ENCODE measurements around the gene RYR1. TPM values are rescaled to one million over a fixed set of nuclear protein-coding genes. Genes with fewer than 3 reads are reported as not detected.

RYR1 gene
- total and polyA plus RNA-seq, 8 donors = 1.5 to 5.8 (median 3.6) TPM

GRCh38 chr19:38473201-38473600 lies 39.7 kb downstream of the RYR1 start:
- peak in 1 of 4 donors; percentile 69 for DNase-seq
- Histone ChIP-seq H3K4me3 (no peak overlapping the region), H3K27ac (no peak overlapping the region), H3K4me1 (no peaks in the 10 kb centered on the region), H3K27me3 (peaks cover 0 to 54% of the 10 kb centered on the region in 2 donors), H3K9me3 (no peaks in the 10 kb centered on the region), H3K36me3 (no peaks in the 10 kb centered on the region)
- TF ChIP-seq CTCF (IDR thresholded peaks at IDR 0.05) = no peak
- no peak for ATAC-seq
- intact Hi-C loops (cut with DNase I) = no loop called here

GRCh38 chr19:38475176-38475575 lies 41.7 kb downstream of the RYR1 start:
- ATAC-seq (no peak), DNase-seq (no peak)
- peaks cover 0 to 40% of the 10 kb centered on the region in 2 donors for H3K27me3 ChIP-seq
- no peak overlapping the region for H3K4me3 ChIP-seq
- intact Hi-C loops (cut with DNase I) = no loop called here
- H3K27ac ChIP-seq = no peak overlapping the region
- no peaks in the 10 kb centered on the region for H3K4me1 ChIP-seq
- H3K36me3 ChIP-seq = no peaks in the 10 kb centered on the region
- no peak for TF ChIP-seq CTCF (IDR thresholded peaks at IDR 0.05)
- H3K9me3 ChIP-seq = no peaks in the 10 kb centered on the region

- H3K36me3 ChIP-seq = no peaks in the 10 kb centered on the region
Measured at GRCh38 chr19:38478273-38478971, 44.9 kb downstream of the RYR1 start.

GRCh38 chr19:38482496-38482895 lies 49.0 kb downstream of the RYR1 start:
- H3K27me3 ChIP-seq = peaks cover 0 to 16% of the 10 kb centered on the region in 2 donors
- no peak for ATAC-seq
- no peaks in the 10 kb centered on the region for H3K36me3 ChIP-seq
- no peak overlapping the region for H3K27ac ChIP-seq
- H3K4me1 ChIP-seq = no peaks in the 10 kb centered on the region
- no peak for DNase-seq
- no peak overlapping the region for H3K4me3 ChIP-seq
- no peak for TF ChIP-seq CTCF (IDR thresholded peaks at IDR 0.05)
- intact Hi-C loops (cut with DNase I) = no loop called here
- no peaks in the 10 kb centered on the region for H3K9me3 ChIP-seq

More at GRCh38 chr19:38478273-38478971, 44.9 kb downstream of the RYR1 start:
- ATAC-seq (no peak), DNase-seq (no peak)
- no peak overlapping the region for H3K27ac ChIP-seq
- no peak for TF ChIP-seq CTCF (IDR thresholded peaks at IDR 0.05)
- no peaks in the 10 kb centered on the region for H3K4me1 ChIP-seq
- H3K4me3 ChIP-seq = no peak overlapping the region
- intact Hi-C loops (cut with DNase I) = no loop called here
- H3K9me3 ChIP-seq = no peaks in the 10 kb centered on the region
- peaks cover 0 to 23% of the 10 kb centered on the region in 2 donors for H3K27me3 ChIP-seq

- no peaks in the 10 kb centered on the region for H3K9me3 ChIP-seq
- no peak for TF ChIP-seq CTCF (IDR thresholded peaks at IDR 0.05)
- H3K4me3 ChIP-seq = no peak overlapping the region
- DNase-seq = no peak
- no peak overlapping the region for H3K27ac ChIP-seq
- no peaks in the 10 kb centered on the region for H3K36me3 ChIP-seq
- no peaks in the 10 kb centered on the region for H3K4me1 ChIP-seq
- H3K27me3 ChIP-seq = peaks cover 0 to 10% of the 10 kb centered on the region in 2 donors
- intact Hi-C loops (cut with DNase I) = no loop called here
- no peak for ATAC-seq
Measured at GRCh38 chr19:38483016-38483630, 49.6 kb downstream of the RYR1 start.

All from left lung (tissue), 10 donors.